ENCODE data around the gene RO60.
"Not testable (repeated sequence)": the region's sequence is repeated elsewhere in the genome, so short reads cannot be mapped to it uniquely, and the experiment has no call there.

Gene RO60

DNA sequence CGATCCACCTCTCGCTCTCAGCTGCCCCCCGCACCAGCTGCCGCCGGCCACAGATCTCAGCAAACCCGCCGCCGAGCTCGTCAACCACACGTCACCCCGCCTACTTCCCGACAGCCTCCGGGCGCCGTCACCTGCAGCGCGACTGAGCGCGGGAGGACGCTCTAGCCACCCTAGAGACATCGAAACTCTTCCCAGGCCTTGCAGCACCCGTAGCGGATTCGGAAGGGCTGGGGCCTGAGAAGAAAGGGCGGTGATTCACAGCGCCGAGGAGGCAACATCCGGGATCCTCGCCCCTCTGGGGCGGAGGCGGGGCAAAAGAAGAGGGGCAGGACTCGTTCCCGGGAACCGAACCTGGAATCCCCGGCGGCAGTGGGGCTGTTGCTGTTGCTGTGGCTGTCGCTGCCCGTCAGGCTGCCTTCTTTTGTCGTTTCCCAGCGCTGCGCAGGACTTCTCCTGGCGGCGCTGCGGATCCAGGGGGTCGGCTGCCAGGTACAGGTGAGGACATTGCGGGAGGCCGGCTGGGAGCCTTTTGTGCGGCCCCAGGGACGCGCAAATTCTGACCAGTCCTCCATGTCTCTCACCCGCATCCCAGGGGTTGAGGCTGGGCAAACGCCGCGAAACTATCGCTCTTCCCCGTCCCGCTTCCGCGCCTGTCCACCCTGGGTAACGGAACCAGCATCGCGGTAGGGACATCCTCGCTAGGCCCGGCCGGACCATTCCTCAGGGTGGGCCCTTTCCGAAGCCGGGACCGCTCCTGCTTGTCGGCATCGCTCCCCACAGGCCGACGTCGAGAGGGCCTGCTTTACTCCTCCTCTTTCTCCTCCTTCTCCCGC is at the start of gene RO60, which contains the start of gene UCHL5:
RO60 (plus strand) TSS at position 331 of the 833 bp plus-strand sequence. CDS start 9,443 bp downstream, outside the sequence.
UCHL5 (minus strand) TSS at position 79 of the 833 bp plus-strand sequence. CDS start 100 bp downstream, outside the sequence.
- DNase-seq (ENCODE audit: low read depth in 1 of 2, low spot score in 1 of 2), result peak; percentile 83 to 85

- DNase-seq (ENCODE audit: low read depth in 1 of 2, low spot score in 1 of 2), result no peak
These were observed 48.0 kb upstream of the RO60 start for GRCh38 chr1:193011406-193011805.

DNA sequence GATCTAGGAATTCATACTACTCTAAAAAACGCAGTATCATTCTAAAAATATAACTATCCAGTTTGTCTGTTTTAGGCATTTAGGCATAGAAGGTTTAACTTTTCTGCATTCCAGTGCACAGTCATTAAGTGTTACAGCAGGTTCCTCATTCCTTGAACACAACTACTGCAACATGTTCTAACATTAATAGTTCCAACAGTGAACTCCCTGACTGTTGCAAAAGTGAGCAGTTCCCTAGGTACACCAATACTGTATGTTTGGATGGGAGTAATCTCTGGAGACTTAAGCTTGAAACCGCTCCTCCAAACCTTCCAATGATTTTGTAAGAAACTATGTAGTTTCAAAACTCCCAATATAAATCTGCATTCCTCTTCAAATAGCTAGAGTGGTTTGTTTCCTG is 46.4 kb upstream of the RO60 start:
- DNase-seq (ENCODE audit: low read depth in 1 of 2, low spot score in 1 of 2), result no peak

- no peak for DNase-seq (ENCODE audit: low read depth in 1 of 2, low spot score in 1 of 2)
These were observed 45.7 kb upstream of the RO60 start for GRCh38 chr1:193013707-193014106.

DNA sequence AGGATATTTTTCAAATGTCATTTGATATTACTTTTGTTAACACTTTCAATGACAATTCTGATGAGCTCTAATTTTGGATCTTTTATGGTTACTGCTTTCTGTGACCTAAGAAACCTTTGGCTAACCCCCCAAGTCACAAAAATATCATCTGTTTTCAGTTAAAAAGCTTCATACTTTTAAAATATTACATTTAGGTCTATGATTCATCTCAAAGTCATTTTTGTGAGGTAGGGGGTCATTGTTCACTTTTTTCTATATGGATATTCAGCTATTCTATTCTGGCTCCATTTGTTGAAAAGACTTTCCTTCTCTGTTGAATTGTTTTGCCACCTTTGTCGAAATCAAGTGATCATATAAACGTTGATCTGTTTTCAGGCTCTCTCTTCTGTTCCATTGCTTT is 45.0 kb upstream of the RO60 start:
- DNase-seq (ENCODE audit: low read depth in 1 of 2, low spot score in 1 of 2), result no peak

- DNase-seq (ENCODE audit: low read depth in 1 of 2, low spot score in 1 of 2), result no peak
These were observed 42.6 kb upstream of the RO60 start for GRCh38 chr1:193016788-193017187.

DNA sequence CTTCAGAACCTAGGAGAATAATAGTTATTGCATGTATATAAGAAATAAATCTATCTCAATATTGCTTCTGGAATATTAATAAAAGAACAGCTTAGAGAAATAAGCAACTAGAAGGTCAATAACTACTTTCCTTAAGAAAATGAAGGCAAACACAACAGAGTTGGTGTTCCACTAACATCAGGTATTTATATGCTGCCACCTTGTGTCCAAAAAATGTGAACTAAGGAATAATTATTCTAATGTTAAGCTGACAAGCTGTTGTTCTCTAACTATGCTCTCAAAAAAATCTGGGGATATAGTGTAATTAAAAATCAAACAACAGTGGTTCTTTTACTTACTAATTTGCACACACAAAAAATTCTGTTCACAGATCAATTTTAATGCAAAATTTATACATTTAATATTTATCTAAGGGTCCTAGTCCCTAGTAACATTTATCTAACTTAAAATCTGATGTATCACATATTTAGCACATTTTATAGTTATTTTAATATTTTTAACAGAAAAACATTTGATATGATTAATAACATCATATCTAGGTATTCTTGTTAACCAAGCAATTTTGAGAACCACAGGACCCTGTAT is 39.9 kb upstream of the RO60 start:
- no peak for DNase-seq (ENCODE audit: low read depth in 1 of 2, low spot score in 1 of 2)

DNA sequence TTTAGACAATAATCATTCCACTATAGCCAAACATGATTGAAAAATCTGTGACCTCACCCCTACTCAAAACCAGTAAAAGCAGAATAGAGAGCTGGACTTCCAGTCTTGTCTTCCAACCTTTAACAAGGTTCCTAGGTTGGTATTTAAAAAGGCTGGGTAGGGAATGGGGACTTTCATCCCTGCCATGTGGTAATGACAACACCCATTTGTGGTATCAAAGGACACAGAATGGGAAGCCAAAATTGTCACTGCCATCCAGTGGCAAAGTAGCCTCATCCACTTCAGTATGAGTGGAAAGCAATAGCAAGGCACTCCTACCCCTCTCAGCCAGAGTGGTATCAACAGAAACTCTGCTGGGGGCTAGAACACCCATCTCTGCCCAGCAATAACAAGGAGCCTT is 34.2 kb upstream of the RO60 start:
- no peak for DNase-seq (ENCODE audit: low read depth in 1 of 2, low spot score in 1 of 2)

DNA sequence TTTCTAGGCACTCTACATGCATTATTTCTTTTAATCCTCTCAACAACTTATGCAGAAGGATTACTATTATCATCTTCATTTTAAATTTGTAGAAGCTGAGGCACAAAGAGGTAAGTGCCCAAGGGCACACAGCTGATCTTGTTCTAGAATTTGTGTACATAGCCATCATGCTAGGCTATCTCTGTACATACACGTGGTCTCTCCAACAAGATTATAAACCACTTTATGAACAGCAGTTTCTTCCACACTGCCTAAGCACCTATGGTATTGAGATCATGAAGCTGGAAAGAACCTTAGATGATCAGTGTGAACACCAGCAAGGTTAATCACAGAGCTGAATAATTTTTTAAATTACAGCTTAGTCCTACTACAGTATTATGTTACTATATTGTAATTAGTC is 29.1 kb upstream of the RO60 start:
- no peak for DNase-seq (ENCODE audit: low read depth in 1 of 2, low spot score in 1 of 2)

DNA sequence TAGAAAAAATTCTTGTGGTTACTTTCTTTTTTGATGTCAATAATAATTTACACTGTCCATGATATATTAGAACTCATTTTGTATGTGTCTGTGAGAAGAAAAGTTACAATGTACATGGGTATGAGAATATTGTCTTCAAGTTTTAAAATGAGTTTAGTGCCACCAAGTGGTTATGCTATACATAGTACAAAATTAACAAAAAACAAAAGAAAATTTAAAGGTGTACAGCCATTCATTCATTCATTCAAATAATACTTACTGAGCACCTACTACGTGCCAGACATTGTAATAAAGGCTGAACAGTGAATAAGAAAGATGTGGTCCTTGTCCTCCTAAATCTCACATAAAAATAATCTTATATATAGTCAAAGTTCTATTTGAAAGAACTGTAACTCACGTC is 28.0 kb upstream of the RO60 start:
- no peak for DNase-seq (ENCODE audit: low read depth in 1 of 2, low spot score in 1 of 2)

DNA sequence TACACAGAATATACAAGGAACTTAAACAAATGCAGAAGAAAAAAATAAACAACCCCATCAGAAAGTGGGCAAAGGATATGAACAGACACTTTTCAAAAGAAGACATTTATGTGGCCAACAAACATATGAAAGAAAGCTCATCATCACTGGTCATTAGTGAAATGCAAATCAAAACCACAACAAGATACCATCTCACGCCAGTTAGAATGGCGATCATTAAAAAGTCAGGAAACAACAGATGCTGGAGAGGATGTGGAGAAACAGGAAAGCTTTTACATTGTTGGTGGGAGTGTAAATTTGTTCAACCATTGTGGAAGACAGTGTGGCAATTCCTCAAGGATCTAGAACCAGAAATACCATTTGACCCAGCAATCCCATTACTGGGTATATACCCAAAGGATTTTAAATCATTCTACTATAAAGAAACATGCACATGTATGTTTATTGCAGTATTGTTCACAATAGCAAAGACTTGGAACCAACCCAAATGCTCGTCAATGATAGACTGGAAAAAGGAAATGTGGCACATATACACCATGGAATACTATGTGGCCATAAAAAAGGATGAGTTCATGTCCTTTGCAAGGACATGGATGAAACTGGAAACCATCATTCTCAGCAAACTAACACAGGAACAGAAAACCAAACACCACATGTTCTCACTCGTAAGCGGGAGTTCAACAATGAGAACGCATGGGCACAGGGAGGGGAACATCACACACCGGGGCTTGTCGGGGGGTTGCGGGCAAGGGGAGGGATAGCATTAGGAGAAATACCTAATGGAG is 26.6 kb upstream of the RO60 start:
- not testable (repeated sequence) for DNase-seq (ENCODE audit: low read depth in 1 of 2, low spot score in 1 of 2)

DNA sequence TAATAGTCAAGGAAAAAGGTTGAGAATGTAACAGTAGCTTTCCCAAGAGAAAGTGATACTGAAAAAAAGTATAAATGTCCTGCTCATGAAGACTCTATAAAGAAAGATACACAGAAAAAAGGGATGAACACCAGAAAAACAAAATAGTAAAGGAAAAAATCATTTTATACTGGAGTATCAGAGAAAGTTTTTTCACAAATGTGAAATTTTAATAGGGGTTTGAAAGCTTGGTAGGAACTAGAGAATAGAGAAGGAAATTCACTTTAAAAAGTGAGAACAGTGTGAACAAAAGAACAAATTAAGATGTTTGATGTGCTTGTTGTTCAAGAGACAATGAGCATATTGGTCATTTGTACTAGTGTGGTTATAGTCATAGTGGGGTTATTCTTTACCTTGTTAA is 25.8 kb upstream of the RO60 start:
- no peak for DNase-seq (ENCODE audit: low read depth in 1 of 2, low spot score in 1 of 2)

- no peak for DNase-seq (ENCODE audit: low read depth in 1 of 2, low spot score in 1 of 2)
These were observed 22.9 kb upstream of the RO60 start for GRCh38 chr1:193036337-193037047.

- DNase-seq (ENCODE audit: low read depth in 1 of 2, low spot score in 1 of 2), result no peak
These were observed 19.4 kb upstream of the RO60 start for GRCh38 chr1:193040011-193040410.

- no peak for DNase-seq (ENCODE audit: low read depth in 1 of 2, low spot score in 1 of 2)
These were observed 16.4 kb upstream of the RO60 start for GRCh38 chr1:193042766-193043691.

DNA sequence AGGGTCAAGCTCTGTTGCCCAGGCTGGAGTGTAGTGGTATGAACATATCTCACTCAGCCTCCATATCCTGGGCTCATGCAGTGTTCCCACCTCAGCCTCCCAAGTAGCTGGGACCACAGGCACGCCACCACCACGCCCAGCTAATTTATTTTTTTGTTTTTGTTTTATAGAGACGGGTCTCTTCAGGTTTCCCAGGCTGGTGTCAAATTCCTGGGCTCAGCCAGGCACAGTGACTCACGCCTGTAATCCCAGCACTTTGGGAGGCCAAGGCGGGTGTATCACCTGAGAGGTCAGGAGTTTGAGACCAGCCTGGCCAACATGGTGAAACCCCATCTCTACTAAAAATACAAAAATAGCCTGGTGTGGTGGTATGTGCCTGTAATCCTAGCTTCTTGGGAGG is 10.5 kb upstream of the RO60 start:
- DNase-seq (ENCODE audit: low read depth in 1 of 2, low spot score in 1 of 2), result not testable (repeated sequence)

DNA sequence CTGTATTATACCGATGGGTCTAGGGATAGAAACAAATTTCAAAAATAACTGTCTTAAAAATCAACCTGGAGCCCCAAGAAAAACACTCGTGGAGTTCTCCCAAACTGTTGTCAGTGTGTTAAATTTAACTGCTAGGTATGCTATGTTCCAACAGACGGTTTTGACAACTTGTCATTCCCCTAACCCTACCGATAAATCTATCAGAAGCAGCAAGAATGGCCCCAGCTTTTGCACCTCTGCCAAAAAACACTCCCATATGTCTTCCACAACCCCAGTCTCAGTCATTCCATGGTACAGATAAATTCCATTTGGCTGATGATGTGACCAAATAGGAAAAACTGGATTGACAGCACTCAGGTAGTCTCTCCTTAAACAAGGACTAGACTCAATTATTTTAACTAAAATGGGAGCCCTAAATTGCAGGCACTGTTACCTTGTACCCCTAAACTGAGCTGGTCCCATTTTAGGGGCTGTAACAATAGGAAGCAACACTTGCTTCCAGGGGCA is 5.2 kb upstream of the RO60 start:
- DNase-seq (ENCODE audit: low read depth in 1 of 2, low spot score in 1 of 2), result no peak

GRCh38 chr1:193058529-193059281 is 707 bp upstream of the RO60 start:
- DNase-seq (ENCODE audit: low read depth in 1 of 2, low spot score in 1 of 2), result peak; percentile 12 to 22

DNA sequence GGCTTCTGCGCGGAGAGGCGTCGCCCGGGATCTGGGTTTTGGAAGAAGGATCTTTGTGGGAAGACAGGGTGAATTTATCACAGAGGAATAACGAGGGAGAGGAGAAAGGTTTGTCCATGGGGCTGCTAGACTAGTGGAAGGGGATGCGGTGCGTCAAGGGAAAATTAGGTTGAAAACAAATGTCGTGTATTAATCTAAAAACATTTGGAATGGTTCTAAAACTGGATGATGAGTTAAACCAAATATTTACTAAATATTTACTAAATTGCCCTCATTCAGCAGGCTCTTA is 647 bp downstream of the RO60 start:
- DNase-seq (ENCODE audit: low read depth in 1 of 2, low spot score in 1 of 2), result no peak
